DND-41 (cell line): Measurements from ENCODE around the gene IRGC.

Experiments used
- EZH2 ChIP-seq: IDR thresholded peaks from 3 replicates; pipeline ENCODE4 v1.6.1; 2012; ENCODE audit warnings: borderline replicate concordance, low read depth, mild to moderate bottlenecking, moderate library complexity, low read length, inconsistent platforms; ENCODE audit not compliant: severe bottlenecking
- TF ChIP-seq, protein P1 (sequence below): IDR thresholded peaks from 2 replicates; pipeline ENCODE4 v1.5.1; 2012; ENCODE audit warnings: borderline replicate concordance, low read length, moderate library complexity, mild to moderate bottlenecking; ENCODE audit not compliant: poor library complexity, severe bottlenecking; ENCODE audit errors: extremely low read depth

GRCh38 chr19:43691755-43692154, 24.1 kb upstream of the IRGC start:
- TF ChIP-seq, protein P1, sequence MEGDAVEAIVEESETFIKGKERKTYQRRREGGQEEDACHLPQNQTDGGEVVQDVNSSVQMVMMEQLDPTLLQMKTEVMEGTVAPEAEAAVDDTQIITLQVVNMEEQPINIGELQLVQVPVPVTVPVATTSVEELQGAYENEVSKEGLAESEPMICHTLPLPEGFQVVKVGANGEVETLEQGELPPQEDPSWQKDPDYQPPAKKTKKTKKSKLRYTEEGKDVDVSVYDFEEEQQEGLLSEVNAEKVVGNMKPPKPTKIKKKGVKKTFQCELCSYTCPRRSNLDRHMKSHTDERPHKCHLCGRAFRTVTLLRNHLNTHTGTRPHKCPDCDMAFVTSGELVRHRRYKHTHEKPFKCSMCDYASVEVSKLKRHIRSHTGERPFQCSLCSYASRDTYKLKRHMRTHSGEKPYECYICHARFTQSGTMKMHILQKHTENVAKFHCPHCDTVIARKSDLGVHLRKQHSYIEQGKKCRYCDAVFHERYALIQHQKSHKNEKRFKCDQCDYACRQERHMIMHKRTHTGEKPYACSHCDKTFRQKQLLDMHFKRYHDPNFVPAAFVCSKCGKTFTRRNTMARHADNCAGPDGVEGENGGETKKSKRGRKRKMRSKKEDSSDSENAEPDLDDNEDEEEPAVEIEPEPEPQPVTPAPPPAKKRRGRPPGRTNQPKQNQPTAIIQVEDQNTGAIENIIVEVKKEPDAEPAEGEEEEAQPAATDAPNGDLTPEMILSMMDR = no peak
- TF ChIP-seq EZH2 = no peak
